ENCODE data around the gene TST.

The TST gene

GRCh38 chr22:37043209-37043827, 24.1 kb upstream of the TST start:
- H3K4me3 ChIP-seq (ENCODE audit: low read depth, low read length) = no peak overlapping the region
- in situ Hi-C loops (cut with HindIII; ENCODE audit: low sequenced_read_pairs) = no loop called here
- TF ChIP-seq CTCF (IDR thresholded peaks at IDR 0.05; ENCODE audit: low read depth, low read length, missing control alignments) = no peak
- no peak for DNase-seq (ENCODE audit: low read depth)

- no peak overlapping the region for H3K4me3 ChIP-seq (ENCODE audit: low read depth, low read length)
- DNase-seq (ENCODE audit: low read depth) = no peak
- in situ Hi-C loops (cut with HindIII; ENCODE audit: low sequenced_read_pairs) = no loop called here
- TF ChIP-seq CTCF (IDR thresholded peaks at IDR 0.05; ENCODE audit: low read depth, low read length, missing control alignments) = no peak
These were observed 20.2 kb upstream of the TST start for GRCh38 chr22:37039466-37039865.

GRCh38 chr22:37037669-37038068, 18.4 kb upstream of the TST start:
- no peak for TF ChIP-seq CTCF (IDR thresholded peaks at IDR 0.05; ENCODE audit: low read depth, low read length, missing control alignments)
- no peak for DNase-seq (ENCODE audit: low read depth)
- no peak overlapping the region for H3K4me3 ChIP-seq (ENCODE audit: low read depth, low read length)
- in situ Hi-C loops (cut with HindIII; ENCODE audit: low sequenced_read_pairs) = no loop called here

- in situ Hi-C loops (cut with HindIII; ENCODE audit: low sequenced_read_pairs) = no loop called here
- TF ChIP-seq CTCF (IDR thresholded peaks at IDR 0.05; ENCODE audit: low read depth, low read length, missing control alignments) = no peak
- H3K4me3 ChIP-seq (ENCODE audit: low read depth, low read length) = no peak overlapping the region
- DNase-seq (ENCODE audit: low read depth) = no peak
These were observed 17.6 kb upstream of the TST start for GRCh38 chr22:37036655-37037377.

- no peak for DNase-seq (ENCODE audit: low read depth)
- no peak overlapping the region for H3K4me3 ChIP-seq (ENCODE audit: low read depth, low read length)
- in situ Hi-C loops (cut with HindIII; ENCODE audit: low sequenced_read_pairs) = no loop called here
- TF ChIP-seq CTCF (IDR thresholded peaks at IDR 0.05; ENCODE audit: low read depth, low read length, missing control alignments) = no peak
These were observed 14.6 kb upstream of the TST start for GRCh38 chr22:37033605-37034430.

- no peak for DNase-seq (ENCODE audit: low read depth)
- TF ChIP-seq CTCF (IDR thresholded peaks at IDR 0.05; ENCODE audit: low read depth, low read length, missing control alignments) = no peak
- in situ Hi-C loops (cut with HindIII; ENCODE audit: low sequenced_read_pairs) = no loop called here
- no peak overlapping the region for H3K4me3 ChIP-seq (ENCODE audit: low read depth, low read length)
These were observed 13.6 kb upstream of the TST start for GRCh38 chr22:37032535-37033460.
